Stimulated activated CD4-positive, alpha-beta T cell treated with anti-CD3 and anti-CD28 coated beads, Interleukin-15, amount 100 ng/mL, for 1 hour (primary cell): ENCODE measurements around the gene FAM120B.

Experiments used
- DNase-seq, 2 donors: peaks; one replicate each; pipeline ENCODE4 v3.0.0-alpha.2; 2020; ENCODE audit warnings: low read depth in 1 of 2, low spot score in 1 of 2

The FAM120B gene

GRCh38 chr6:170417881-170418280 is 111.3 kb downstream of the FAM120B start:
- DNase-seq, result no peak

GRCh38 chr6:170420283-170420682 is 113.7 kb downstream of the FAM120B start:
- DNase-seq, result no peak

GRCh38 chr6:170420791-170421776 is 114.5 kb downstream of the FAM120B start:
- DNase-seq, result no peak

GRCh38 chr6:170421921-170422320 is 115.4 kb downstream of the FAM120B start:
- DNase-seq, result no peak

GRCh38 chr6:170423030-170423429 is 116.5 kb downstream of the FAM120B start:
- DNase-seq, result no peak

- no peak for DNase-seq
Observed at GRCh38 chr6:170423814-170424603, 117.5 kb downstream of the FAM120B start.

GRCh38 chr6:170424604-170425126 is 118.1 kb downstream of the FAM120B start:
- no peak for DNase-seq

GRCh38 chr6:170429450-170429849 is 122.9 kb downstream of the FAM120B start:
- no peak for DNase-seq

- no peak for DNase-seq
Observed at GRCh38 chr6:170433163-170434116, 126.9 kb downstream of the FAM120B start.

GRCh38 chr6:170434117-170434820 is 127.7 kb downstream of the FAM120B start:
- DNase-seq, result no peak

- DNase-seq, result no peak
Observed at GRCh38 chr6:170434821-170435155, 128.2 kb downstream of the FAM120B start.

- no peak for DNase-seq
Observed at GRCh38 chr6:170435766-170436165, 129.2 kb downstream of the FAM120B start.

- DNase-seq, result no peak
Observed at GRCh38 chr6:170436209-170436809, 129.8 kb downstream of the FAM120B start.

- DNase-seq, result no peak
Observed at GRCh38 chr6:170437719-170438401, 131.3 kb downstream of the FAM120B start.

GRCh38 chr6:170438402-170438753 is 131.8 kb downstream of the FAM120B start:
- no peak for DNase-seq

GRCh38 chr6:170438861-170439260 is 132.3 kb downstream of the FAM120B start:
- no peak for DNase-seq

- no peak for DNase-seq
Observed at GRCh38 chr6:170439366-170440361, 133.1 kb downstream of the FAM120B start.

- DNase-seq, result no peak
Observed at GRCh38 chr6:170440437-170440836, 133.9 kb downstream of the FAM120B start.
